MCF 10A (cell line): ENCODE data around the gene DPCD. TPM values are rescaled to one million over a fixed set of nuclear protein-coding genes. Genes with fewer than 3 reads are reported as not detected.

Experiments used
- BruUV-seq: library from RNA; stranded (reverse); fragments of 400-500 nt; replicated peaks from 2 replicates; lab custom pipeline; 2021; lab: Mats Ljungman, UMichigan
- CTCF ChIA-PET: fragments of 300-600 bp; sonication (Branson Sonifier 250); formaldehyde crosslinking; extraction: SDS; loops from one replicate; lab custom pipeline; 2021; ENCODE audit warnings: antibody characterized with exemption, inconsistent platforms; lab: Yijun Ruan, JAX
- POLR2A ChIA-PET: fragments of 300-600, 350-650 bp; sonication (Branson Sonifier 250); formaldehyde crosslinking; extraction: SDS; loops from one replicate; lab custom pipeline; 2020; ENCODE audit warnings: antibody characterized with exemption, inconsistent platforms; lab: Yijun Ruan, JAX
- DNase-seq: peaks from one replicate; pipeline ENCODE4 v3.0.0-alpha.2; 2018; ENCODE audit not compliant: unreplicated experiment
- H3K27ac Mint-ChIP-seq: one replicate; pipeline ENCODE4 v1.8.0; 2022; ENCODE audit warnings: mild to moderate bottlenecking, low read depth, mixed read lengths; ENCODE audit not compliant: unreplicated experiment
- H3K27me3 Mint-ChIP-seq: one replicate; pipeline ENCODE4 v1.8.0; 2022; ENCODE audit warnings: mixed read lengths; ENCODE audit not compliant: insufficient read depth, unreplicated experiment
- H3K36me3 Mint-ChIP-seq: one replicate; pipeline ENCODE4 v1.8.0; 2022; ENCODE audit warnings: mild to moderate bottlenecking, moderate library complexity, mixed read lengths; ENCODE audit not compliant: insufficient read depth, unreplicated experiment
- H3K4me1 Mint-ChIP-seq: one replicate; pipeline ENCODE4 v1.8.0; 2022; ENCODE audit warnings: mixed read lengths; ENCODE audit not compliant: insufficient read depth, unreplicated experiment
- H3K4me3 Mint-ChIP-seq: one replicate; pipeline ENCODE4 v1.8.0; 2022; ENCODE audit warnings: mild to moderate bottlenecking, moderate library complexity, mixed read lengths; ENCODE audit not compliant: unreplicated experiment
- H3K9me3 Mint-ChIP-seq: one replicate; pipeline ENCODE4 v1.8.0; 2022; ENCODE audit warnings: mixed read lengths; ENCODE audit not compliant: unreplicated experiment
- intact Hi-C: fragments of 100-400 bp; cut with micrococcal nuclease; formaldehyde crosslinking; loops from 2 replicates; pipeline ENCODE4 v1.14.1; 2022
- total RNA-seq: library from RNA; stranded (reverse); gene quantifications from 2 replicates; pipeline ENCODE4 v1.2.3, GENCODE V29; 2022
- TF ChIP-seq, protein P1 (sequence below): fragments of 200-600 bp; IDR thresholded peaks from one replicate; pipeline ENCODE4 v1.8.0; 2022; ENCODE audit warnings: antibody characterized with exemption, mild to moderate bottlenecking; ENCODE audit not compliant: unreplicated experiment

Gene DPCD
- total RNA-seq, 1 experiment from 2014 or later: 24.2 TPM

- DNase-seq: no peak
- TF ChIP-seq, protein P1, sequence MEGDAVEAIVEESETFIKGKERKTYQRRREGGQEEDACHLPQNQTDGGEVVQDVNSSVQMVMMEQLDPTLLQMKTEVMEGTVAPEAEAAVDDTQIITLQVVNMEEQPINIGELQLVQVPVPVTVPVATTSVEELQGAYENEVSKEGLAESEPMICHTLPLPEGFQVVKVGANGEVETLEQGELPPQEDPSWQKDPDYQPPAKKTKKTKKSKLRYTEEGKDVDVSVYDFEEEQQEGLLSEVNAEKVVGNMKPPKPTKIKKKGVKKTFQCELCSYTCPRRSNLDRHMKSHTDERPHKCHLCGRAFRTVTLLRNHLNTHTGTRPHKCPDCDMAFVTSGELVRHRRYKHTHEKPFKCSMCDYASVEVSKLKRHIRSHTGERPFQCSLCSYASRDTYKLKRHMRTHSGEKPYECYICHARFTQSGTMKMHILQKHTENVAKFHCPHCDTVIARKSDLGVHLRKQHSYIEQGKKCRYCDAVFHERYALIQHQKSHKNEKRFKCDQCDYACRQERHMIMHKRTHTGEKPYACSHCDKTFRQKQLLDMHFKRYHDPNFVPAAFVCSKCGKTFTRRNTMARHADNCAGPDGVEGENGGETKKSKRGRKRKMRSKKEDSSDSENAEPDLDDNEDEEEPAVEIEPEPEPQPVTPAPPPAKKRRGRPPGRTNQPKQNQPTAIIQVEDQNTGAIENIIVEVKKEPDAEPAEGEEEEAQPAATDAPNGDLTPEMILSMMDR: no peak
- CTCF ChIA-PET: interaction anchor here (0.6 to 1.1 kb wide), 3 partner anchors 9 to 1607 kb away, joined by 3 to 4 read pairs (median 4); no protein-coding TSS in a partner anchor
- H3K4me1 Mint-ChIP-seq: no peaks in the 10 kb centered on the region
- no peak overlapping the region for H3K27ac Mint-ChIP-seq
- intact Hi-C loops: no loop called here
- POLR2A ChIA-PET: no interaction called here
- H3K4me3 Mint-ChIP-seq: no peak overlapping the region
- peaks cover 38% of the 10 kb centered on the region for H3K36me3 Mint-ChIP-seq
- no TSS peak for BruUV-seq
- no peaks in the 10 kb centered on the region for H3K27me3 Mint-ChIP-seq
- H3K9me3 Mint-ChIP-seq: no peaks in the 10 kb centered on the region
Measured at GRCh38 chr10:101612872-101613271, 24.8 kb downstream of the DPCD start.

- Mint-ChIP-seq H3K4me3 (no peak overlapping the region), H3K4me1 (no peaks in the 10 kb centered on the region), H3K27ac (no peak overlapping the region), H3K36me3 (peaks cover 42% of the 10 kb centered on the region), H3K27me3 (no peaks in the 10 kb centered on the region), H3K9me3 (no peaks in the 10 kb centered on the region)
- TF ChIP-seq, protein P1: no peak
- no TSS peak for BruUV-seq
- no peak for DNase-seq
- CTCF ChIA-PET: interaction anchor here (0.9 to 1.1 kb wide), 2 partner anchors 10 to 167 kb away, joined by 4 read pairs; no protein-coding TSS in a partner anchor
- POLR2A ChIA-PET: no interaction called here
- intact Hi-C loops: no loop called here
Measured at GRCh38 chr10:101613646-101614045, 25.5 kb downstream of the DPCD start.

- no peaks in the 10 kb centered on the region for H3K4me1 Mint-ChIP-seq
- CTCF ChIA-PET: no interaction called here
- no peaks in the 10 kb centered on the region for H3K27me3 Mint-ChIP-seq
- BruUV-seq: no TSS peak
- no peak overlapping the region for H3K27ac Mint-ChIP-seq
- POLR2A ChIA-PET: no interaction called here
- intact Hi-C loops: no loop called here
- DNase-seq: no peak
- H3K9me3 Mint-ChIP-seq: no peaks in the 10 kb centered on the region
- TF ChIP-seq, protein P1: no peak
- H3K4me3 Mint-ChIP-seq: no peak overlapping the region
- H3K36me3 Mint-ChIP-seq: peaks cover 35% of the 10 kb centered on the region
Measured at GRCh38 chr10:101614663-101615524, 26.8 kb downstream of the DPCD start.

- Mint-ChIP-seq H3K27me3 (no peaks in the 10 kb centered on the region), H3K4me1 (no peaks in the 10 kb centered on the region), H3K4me3 (no peak overlapping the region), H3K36me3 (peaks cover 35% of the 10 kb centered on the region), H3K9me3 (no peaks in the 10 kb centered on the region), H3K27ac (no peak overlapping the region)
- BruUV-seq: no TSS peak
- TF ChIP-seq, protein P1: no peak
- ChIA-PET POLR2A (no interaction called here), CTCF (interaction anchor here (1.1 to 1.7 kb wide), 2 partner anchors 14 to 403 kb away, joined by 3 to 5 read pairs; no protein-coding TSS in a partner anchor)
- intact Hi-C loops: no loop called here
- no peak for DNase-seq
Measured at GRCh38 chr10:101615525-101616116, 27.5 kb downstream of the DPCD start.
